ENCODE data around the gene PCNT. TPM values are rescaled to one million over a fixed set of nuclear protein-coding genes. Genes with fewer than 3 reads are reported as not detected.

PCNT gene
- total and polyA plus RNA-seq, 2 of the 8 experiments (the other 6 are each of a cell fraction or from before 2014, with no cell fraction given) = 9.9 to 45.1 TPM

DNA sequence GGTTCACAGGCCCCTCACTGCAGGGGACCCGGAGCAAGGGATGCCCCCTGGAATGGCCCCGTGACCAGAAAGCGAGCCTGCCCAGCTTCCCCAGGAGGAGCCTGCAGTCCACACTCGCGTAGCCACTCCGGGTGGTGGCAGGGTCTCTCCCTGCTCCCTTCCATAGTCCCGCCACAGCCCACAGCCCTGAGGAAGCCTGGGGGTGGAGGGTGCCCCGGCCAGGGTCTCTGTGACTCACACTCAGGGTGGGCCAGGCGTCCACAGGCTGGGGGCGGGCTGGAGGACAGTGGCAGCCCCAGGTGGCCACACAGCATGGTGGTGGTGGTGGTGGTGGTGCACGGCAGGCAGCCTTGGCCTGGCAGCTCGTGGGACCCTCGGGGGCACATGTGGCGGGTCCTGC, 22.2 kb upstream of the PCNT start:
- 94% methylated on average over 8 of the region's 14 CpGs; no CpG with 5 or more reads in 1 of the 2 experiments for WGBS, 2 experiments (ENCODE audit: extremely low coverage in 1 of 2, insufficient coverage in 1 of 2, insufficient read length in 1 of 2, insufficient replicate concordance in 2 of 2, low coverage in 1 of 2, low lambda C conversion rate in 2 of 2, missing lambda C conversion rate in 1 of 2)
- no peak overlapping the region for H3K9ac ChIP-seq (replicated peaks in 1 of 4; ENCODE audit: extremely low read depth in 1 of 4, low read depth in 3 of 4, low read length in 3 of 4)
- no peak overlapping the region for H3K4ac ChIP-seq (replicated peaks; ENCODE audit: insufficient read length, low read depth, low read length)
- TF ChIP-seq PHF8 (conservative IDR thresholded peaks at IDR 0.05; ENCODE audit: low read depth, low read length) = no peak
- H3K79me1 ChIP-seq (ENCODE audit: low read depth, low read length) = no peaks in the 10 kb centered on the region
- no peak overlapping the region for H4K91ac ChIP-seq (replicated peaks; ENCODE audit: insufficient read length, low read length)
- ChIA-PET CTCF (ENCODE audit: partially characterized antibody) (interaction anchor here (1.3 kb wide), 1 partner anchor 9 kb away, joined by 3 read pairs; no protein-coding TSS in a partner anchor), POLR2A (ENCODE audit: partially characterized antibody) (interaction anchor here (1.1 to 5.0 kb wide), 5 partner anchors 9 to 21 kb away, joined by 3 to 24 read pairs (median 8); partner anchors contain the start of genes C21orf58 and PCNT)
- H2BK20ac ChIP-seq (ENCODE audit: low read length) = no peak overlapping the region
- peaks cover 0 to 4% of the 10 kb centered on the region in 2 experiments for H4K20me1 ChIP-seq (replicated peaks in 1 of 2; ENCODE audit: control insufficient read depth in 1 of 2, insufficient read depth in 2 of 2, low read length in 2 of 2)
- no peak overlapping the region for H2BK12ac ChIP-seq (ENCODE audit: low read depth, low read length)
- H3K79me2 ChIP-seq (ENCODE audit: control insufficient read depth in 1 of 2, insufficient read depth in 2 of 2, low read length in 2 of 2) = no peaks in the 10 kb centered on the region
- no peak overlapping the region for H3K18ac ChIP-seq (ENCODE audit: extremely low read depth, low read length)
- FAIRE-seq (no peak), DNase-seq (ENCODE audit: low read depth in 1 of 2, low spot score in 2 of 2) (no peak)
- no peak overlapping the region for H3K27ac ChIP-seq (ENCODE audit: low read depth, low read length)
- H3K4me2 ChIP-seq (ENCODE audit: insufficient read depth in 1 of 2, low read depth in 2 of 2, low read length in 2 of 2) = no peak overlapping the region
- no peaks in the 10 kb centered on the region; a peak in 1 of 4 replicates for H3K9me3 ChIP-seq (ENCODE audit: insufficient read depth in 2 of 2, low read depth in 1 of 2, low read length in 1 of 2)
- H3K14ac ChIP-seq (ENCODE audit: insufficient read length) = no peak overlapping the region
- no peak overlapping the region; the same call in 1 of the 2 replicates for H4K8ac ChIP-seq (ENCODE audit: extremely low read depth, insufficient read depth, low read length)
- H4K5ac ChIP-seq (ENCODE audit: insufficient read length, low read depth, low read length) = no peak overlapping the region
- no peak overlapping the region for H3K56ac ChIP-seq (replicated peaks; ENCODE audit: insufficient read length, low read depth, low read length)
- peaks cover 3% of the 10 kb centered on the region; the same call in 1 of the 2 replicates for H3K23me2 ChIP-seq (ENCODE audit: low read depth, low read length)
- no peak overlapping the region for H2BK120ac ChIP-seq (replicated peaks; ENCODE audit: low read depth, low read length)
- no peak overlapping the region for H3K23ac ChIP-seq (ENCODE audit: insufficient read length)
- no peak overlapping the region for H2BK15ac ChIP-seq (ENCODE audit: low read length)
- peaks cover 2 to 32% (median 17%) of the 10 kb centered on the region in 4 experiments; a peak in 6 of 8 replicates for H3K36me3 ChIP-seq (ENCODE audit: control insufficient read depth in 2 of 4, insufficient read depth in 4 of 4, low read length in 3 of 4)
- no peak overlapping the region for H2AFZ ChIP-seq (ENCODE audit: low read length)
- H2BK5ac ChIP-seq (ENCODE audit: low read depth, low read length) = no peak overlapping the region
- no peaks in the 10 kb centered on the region; a peak in 1 of 7 replicates for H3K4me1 ChIP-seq (replicated peaks in 1 of 4; ENCODE audit: control insufficient read depth in 3 of 4, insufficient read depth in 4 of 4, low read length in 3 of 4)
- H2AK5ac ChIP-seq (ENCODE audit: low read depth, low read length) = no peak overlapping the region
- peaks cover 0 to 3% (median 0%) of the 10 kb centered on the region in 4 experiments; a peak in 1 of 7 replicates for H3K27me3 ChIP-seq (replicated peaks in 1 of 4; ENCODE audit: control insufficient read depth in 3 of 4, extremely low read depth in 1 of 4, insufficient read depth in 3 of 4, low read length in 3 of 4)
- no peak overlapping the region for H3K4me3 ChIP-seq (ENCODE audit: extremely low read depth in 1 of 4, insufficient read depth in 2 of 4, low read depth in 3 of 4, low read length in 4 of 4)
